Neural crest cell (in vitro differentiated cells): ENCODE data around the gene PUM1. TPM values are rescaled to one million over a fixed set of nuclear protein-coding genes. Genes with fewer than 3 reads are reported as not detected.

Experiments used
- DNase-seq: peaks from one replicate; pipeline ENCODE4 v3.0.0; 2021; ENCODE audit warnings: low read depth, mixed read lengths, low spot score
- H3K27ac Mint-ChIP-seq: one replicate; pipeline ENCODE4 v1.8.0; 2021; ENCODE audit warnings: mild to moderate bottlenecking, mixed read lengths; ENCODE audit not compliant: unreplicated experiment
- H3K27me3 Mint-ChIP-seq: 2 replicates; pipeline ENCODE4 v1.8.0; 2021; ENCODE audit warnings: low read depth, mild to moderate bottlenecking, mixed read lengths
- H3K36me3 Mint-ChIP-seq: 2 replicates; pipeline ENCODE4 v1.8.0; 2021; ENCODE audit warnings: low read depth, mild to moderate bottlenecking, mixed read lengths
- H3K4me1 Mint-ChIP-seq: 2 replicates; pipeline ENCODE4 v1.8.0; 2021; ENCODE audit warnings: mixed read lengths
- H3K4me3 Mint-ChIP-seq: one replicate; pipeline ENCODE4 v1.8.0; 2021; ENCODE audit warnings: mild to moderate bottlenecking, mixed read lengths
- H3K9me3 Mint-ChIP-seq: 2 replicates; pipeline ENCODE4 v1.8.0; 2021; ENCODE audit warnings: mixed read lengths
- total RNA-seq: library from RNA; stranded (reverse); gene quantifications from 2 replicates; pipeline ENCODE4 v1.2.1, GENCODE V29; 2021
- TF ChIP-seq, protein P1 (sequence below): fragments of 200-600 bp; sonication (generic); conservative IDR thresholded peaks from 2 replicates; pipeline ENCODE4 v1.5.0; 2021; ENCODE audit warnings: antibody characterized with exemption, mild to moderate bottlenecking

PUM1 gene
- total RNA-seq, 1 donor from 2014 or later, result 164 TPM

DNA sequence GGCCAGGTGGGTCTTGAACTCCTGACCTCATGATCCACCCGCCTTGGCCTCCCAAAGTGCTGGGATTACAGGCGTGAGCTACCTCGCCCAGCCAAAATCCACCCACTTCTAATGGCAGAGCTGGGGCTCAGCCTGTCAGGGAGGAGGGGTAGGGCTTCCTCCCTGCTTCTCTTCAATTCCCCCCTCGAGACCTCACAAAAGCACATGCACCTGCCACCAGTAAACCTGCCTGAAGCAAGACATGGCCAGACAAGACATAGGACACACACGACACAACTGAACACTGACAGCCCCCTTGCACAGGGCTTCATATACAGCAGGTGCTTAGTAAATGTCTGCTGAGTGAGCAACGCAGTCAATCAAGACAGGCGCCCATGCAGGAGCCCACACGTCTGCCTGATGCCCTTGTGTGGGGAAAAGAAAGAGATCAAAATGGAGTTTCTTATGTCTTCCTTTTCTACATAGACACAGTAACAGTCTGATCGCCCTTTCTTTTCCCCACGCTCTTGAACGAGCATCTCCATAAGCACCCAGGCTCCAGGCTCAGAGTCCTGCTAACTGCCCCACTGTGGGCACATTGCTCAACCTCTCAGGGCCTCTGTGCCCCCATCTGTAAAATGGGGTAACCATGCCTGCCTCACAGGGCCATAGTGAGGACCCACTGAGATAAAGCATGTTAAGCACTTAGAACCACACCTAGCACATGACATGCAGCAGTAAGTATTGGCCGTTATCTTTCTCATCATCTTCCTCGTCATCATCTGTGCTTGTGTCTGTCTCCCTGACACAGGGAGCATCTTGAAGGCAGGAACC is 165.7 kb downstream of the PUM1 start:
- H3K4me3 Mint-ChIP-seq, result peak overlapping the region; percentile 35
- TF ChIP-seq, protein P1, sequence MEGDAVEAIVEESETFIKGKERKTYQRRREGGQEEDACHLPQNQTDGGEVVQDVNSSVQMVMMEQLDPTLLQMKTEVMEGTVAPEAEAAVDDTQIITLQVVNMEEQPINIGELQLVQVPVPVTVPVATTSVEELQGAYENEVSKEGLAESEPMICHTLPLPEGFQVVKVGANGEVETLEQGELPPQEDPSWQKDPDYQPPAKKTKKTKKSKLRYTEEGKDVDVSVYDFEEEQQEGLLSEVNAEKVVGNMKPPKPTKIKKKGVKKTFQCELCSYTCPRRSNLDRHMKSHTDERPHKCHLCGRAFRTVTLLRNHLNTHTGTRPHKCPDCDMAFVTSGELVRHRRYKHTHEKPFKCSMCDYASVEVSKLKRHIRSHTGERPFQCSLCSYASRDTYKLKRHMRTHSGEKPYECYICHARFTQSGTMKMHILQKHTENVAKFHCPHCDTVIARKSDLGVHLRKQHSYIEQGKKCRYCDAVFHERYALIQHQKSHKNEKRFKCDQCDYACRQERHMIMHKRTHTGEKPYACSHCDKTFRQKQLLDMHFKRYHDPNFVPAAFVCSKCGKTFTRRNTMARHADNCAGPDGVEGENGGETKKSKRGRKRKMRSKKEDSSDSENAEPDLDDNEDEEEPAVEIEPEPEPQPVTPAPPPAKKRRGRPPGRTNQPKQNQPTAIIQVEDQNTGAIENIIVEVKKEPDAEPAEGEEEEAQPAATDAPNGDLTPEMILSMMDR, result no peak
- H3K9me3 Mint-ChIP-seq, result no peaks in the 10 kb centered on the region
- DNase-seq, result no peak
- H3K27me3 Mint-ChIP-seq, result no peaks in the 10 kb centered on the region
- peak overlapping the region; percentile 91 for H3K27ac Mint-ChIP-seq
- H3K4me1 Mint-ChIP-seq, result peaks cover 56% of the 10 kb centered on the region
- no peaks in the 10 kb centered on the region for H3K36me3 Mint-ChIP-seq

DNA sequence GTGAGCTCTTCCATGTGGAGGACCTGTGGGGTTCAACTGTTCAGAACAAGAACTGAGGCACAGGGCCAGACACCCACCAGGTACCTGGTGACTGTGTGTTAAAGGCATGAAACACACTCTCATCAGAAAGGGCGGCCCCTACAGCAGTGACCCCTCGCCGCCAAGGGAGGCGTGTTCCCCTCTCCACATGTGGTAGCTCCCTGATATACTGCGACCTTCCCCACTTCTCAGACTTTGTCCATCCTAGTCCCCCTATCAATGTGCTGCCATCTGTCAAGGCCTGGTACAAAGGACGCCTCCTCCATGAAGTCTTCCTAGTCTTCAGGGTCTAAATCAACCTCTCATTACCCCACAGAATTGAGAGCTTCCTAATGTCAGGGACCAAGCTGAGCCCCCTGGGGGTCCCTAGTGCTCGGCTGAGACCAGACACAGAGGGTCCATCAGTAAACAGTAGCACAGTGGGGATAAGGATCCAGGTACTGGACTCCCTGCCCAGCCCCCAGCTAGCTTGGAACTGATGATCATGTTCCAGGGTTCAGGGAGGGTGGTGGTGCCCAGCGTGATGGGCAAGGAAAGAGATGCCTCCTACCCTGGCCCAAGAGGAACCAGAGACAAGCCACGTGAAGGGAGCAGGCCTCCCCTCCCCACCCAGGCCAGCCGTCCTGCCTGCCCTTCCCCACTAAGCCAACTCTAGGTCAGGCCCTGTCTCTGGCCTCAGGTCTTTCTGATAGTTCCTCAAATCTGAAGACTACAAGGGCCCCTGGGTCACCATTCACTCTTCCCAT is 167.3 kb downstream of the PUM1 start:
- no peak overlapping the region for H3K4me3 Mint-ChIP-seq
- H3K4me1 Mint-ChIP-seq, result peaks cover 62% of the 10 kb centered on the region
- H3K27me3 Mint-ChIP-seq, result no peaks in the 10 kb centered on the region
- no peaks in the 10 kb centered on the region for H3K36me3 Mint-ChIP-seq
- no peak overlapping the region for H3K27ac Mint-ChIP-seq
- no peak for DNase-seq
- TF ChIP-seq, protein P1, result no peak
- H3K9me3 Mint-ChIP-seq, result no peaks in the 10 kb centered on the region

DNA sequence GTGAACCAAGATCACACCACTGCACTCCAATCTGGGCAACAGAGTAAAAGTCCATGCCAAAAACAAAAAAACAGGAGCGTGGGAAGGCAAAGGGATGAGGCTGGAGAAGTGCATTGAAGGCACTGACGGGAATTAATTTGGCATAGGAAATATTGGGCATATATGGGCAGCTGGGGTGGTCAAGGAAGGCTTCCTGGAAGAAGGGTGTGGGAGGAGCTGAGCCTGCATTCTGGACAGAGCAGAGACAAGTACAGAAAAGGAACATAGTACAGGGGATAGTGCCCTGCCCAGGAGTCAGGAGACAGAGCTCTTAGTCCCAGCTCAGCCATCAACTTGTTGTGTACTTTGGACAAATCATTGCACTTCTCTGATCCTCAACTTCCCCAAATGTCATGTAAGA is 168.6 kb downstream of the PUM1 start:
- Mint-ChIP-seq H3K9me3 (no peaks in the 10 kb centered on the region), H3K27ac (peak overlapping the region; percentile 95), H3K4me3 (no peak overlapping the region), H3K4me1 (peaks cover 64% of the 10 kb centered on the region), H3K27me3 (no peaks in the 10 kb centered on the region), H3K36me3 (no peaks in the 10 kb centered on the region)
- DNase-seq, result no peak
- TF ChIP-seq, protein P1, result no peak

DNA sequence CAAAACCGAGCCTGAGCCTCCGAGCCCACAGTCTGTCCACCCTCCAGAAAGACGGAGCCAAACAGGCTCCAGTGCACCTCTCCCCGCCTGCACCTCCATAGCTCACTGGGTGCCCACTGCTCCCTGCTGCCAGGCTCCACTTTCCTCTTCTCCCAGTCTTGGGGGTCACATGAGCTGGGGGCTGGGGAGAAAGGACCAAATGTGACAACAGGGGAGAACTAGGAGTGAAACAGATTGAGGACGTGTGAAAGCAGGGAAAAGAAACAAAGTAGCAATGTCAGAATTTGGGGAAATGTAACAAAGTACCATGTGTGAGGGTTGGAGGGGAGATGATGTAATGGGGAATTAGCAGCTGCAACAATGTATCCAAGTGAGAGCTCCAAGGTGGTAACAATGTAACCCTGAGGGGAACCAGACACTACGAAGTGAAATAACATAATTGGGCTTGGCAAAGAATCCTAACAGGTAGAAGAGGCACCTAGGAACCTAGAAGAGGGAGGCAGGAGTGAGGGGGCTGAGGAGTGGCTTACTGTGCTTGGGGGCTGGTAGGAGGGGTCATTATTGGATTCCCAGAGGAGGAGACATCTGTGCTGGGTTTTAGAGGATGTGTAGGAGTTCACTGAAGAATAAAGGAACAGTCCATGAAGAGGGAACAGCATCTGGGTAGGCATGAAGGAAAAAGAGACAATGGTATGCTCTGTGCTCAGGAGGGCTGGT is 169.4 kb downstream of the PUM1 start:
- Mint-ChIP-seq H3K4me3 (peak overlapping the region; percentile 25), H3K27me3 (no peaks in the 10 kb centered on the region), H3K4me1 (peaks cover 61% of the 10 kb centered on the region), H3K36me3 (no peaks in the 10 kb centered on the region), H3K27ac (peak overlapping the region; percentile 89), H3K9me3 (no peaks in the 10 kb centered on the region)
- DNase-seq, result no peak
- TF ChIP-seq, protein P1, result no peak

DNA sequence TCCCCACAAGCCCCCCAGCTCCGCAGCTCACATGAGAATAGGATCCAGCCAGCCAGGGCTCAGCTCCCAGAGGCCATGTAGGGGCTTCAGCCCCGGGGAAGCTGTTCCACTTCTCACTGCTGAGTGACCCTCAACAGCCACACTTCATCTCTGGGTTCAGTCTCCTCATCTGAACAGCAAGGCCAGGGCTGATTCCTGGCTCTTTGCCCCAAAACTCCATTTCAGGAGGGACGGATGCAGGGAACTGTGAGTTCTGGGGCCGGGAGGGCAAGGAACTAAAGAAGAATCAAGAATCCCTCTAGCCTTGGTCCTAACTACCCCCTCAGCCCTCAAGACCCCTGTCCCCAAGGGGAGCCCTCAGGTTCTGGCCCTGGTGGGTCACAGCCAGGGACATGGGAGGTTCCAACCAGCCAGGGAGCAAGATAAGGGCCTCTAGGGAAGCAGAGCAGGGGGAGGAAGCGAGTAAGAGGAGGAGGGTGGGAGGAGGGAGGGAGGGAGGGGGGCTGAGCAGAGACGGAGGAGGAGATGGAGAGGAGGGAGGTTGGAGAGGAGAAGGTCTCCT is 170.1 kb downstream of the PUM1 start:
- DNase-seq, result no peak
- Mint-ChIP-seq H3K27me3 (no peaks in the 10 kb centered on the region), H3K27ac (peak overlapping the region; percentile 71), H3K36me3 (no peaks in the 10 kb centered on the region), H3K4me1 (peaks cover 64% of the 10 kb centered on the region), H3K4me3 (no peak overlapping the region), H3K9me3 (no peaks in the 10 kb centered on the region)
- TF ChIP-seq, protein P1, result no peak
